Measurements from ENCODE around the gene SLC25A14. TPM values are rescaled to one million over a fixed set of nuclear protein-coding genes. Genes with fewer than 3 reads are reported as not detected.

SLC25A14 gene
- total RNA-seq, 4 donors from 2014 or later = 2.9 to 7.0 (median 5.1) TPM

- intact Hi-C loops (cut with DNase I; ENCODE audit: low total_unique reads) (no loop called here), in situ Hi-C loops (cut with MboI; ENCODE audit: low sequenced_read_pairs in 4 of 4) (no loop called here)
- ATAC-seq (peak in 1 of 2 donors; percentile 31), DNase-seq (no peak)
- Histone ChIP-seq H3K27ac (peak overlapping the region; percentile 74 to 91 (median 83)), H3K36me3 (no peaks in the 10 kb centered on the region), H3K9me3 (no peaks in the 10 kb centered on the region), H3K4me3 (peak overlapping the region; percentile 66 to 90 (median 72)), H3K4me1 (peaks cover 3 to 5% of the 10 kb centered on the region in 2 donors), H3K27me3 (no peaks in the 10 kb centered on the region)
- TF ChIP-seq POLR2A (IDR thresholded peaks at IDR 0.05) (no peak), CTCF (IDR thresholded peaks at IDR 0.05 in 4 of 5, conservative IDR thresholded peaks at IDR 0.05 in 1 of 5) (no peak)
Observed at GRCh38 chrX:130402208-130402684, 62.5 kb downstream of the SLC25A14 start.

GRCh38 chrX:130413415-130413814 lies 73.7 kb downstream of the SLC25A14 start:
- Histone ChIP-seq H3K9me3 (no peaks in the 10 kb centered on the region), H3K4me3 (no peak overlapping the region), H3K27me3 (no peaks in the 10 kb centered on the region), H3K36me3 (peaks cover 0 to 5% of the 10 kb centered on the region in 2 donors), H3K27ac (no peak overlapping the region), H3K4me1 (no peaks in the 10 kb centered on the region)
- no peak for TF ChIP-seq POLR2A (IDR thresholded peaks at IDR 0.05)
- TF ChIP-seq CTCF (IDR thresholded peaks at IDR 0.05 in 4 of 5, conservative IDR thresholded peaks at IDR 0.05 in 1 of 5) = no peak
- peak in 1 of 2 donors; percentile 10 for DNase-seq
- intact Hi-C loops (cut with DNase I; ENCODE audit: low total_unique reads) = no loop called here
- no peak for ATAC-seq
- in situ Hi-C loops (cut with MboI; ENCODE audit: low sequenced_read_pairs in 4 of 4) = no loop called here

- Histone ChIP-seq H3K4me1 (no peaks in the 10 kb centered on the region), H3K36me3 (peaks cover 0 to 5% of the 10 kb centered on the region in 2 donors), H3K4me3 (no peak overlapping the region), H3K27ac (no peak overlapping the region), H3K9me3 (no peaks in the 10 kb centered on the region), H3K27me3 (no peaks in the 10 kb centered on the region)
- no peak for DNase-seq
- intact Hi-C loops (cut with DNase I; ENCODE audit: low total_unique reads) = no loop called here
- no peak for ATAC-seq
- TF ChIP-seq POLR2A (IDR thresholded peaks at IDR 0.05) = no peak
- no peak for TF ChIP-seq CTCF (IDR thresholded peaks at IDR 0.05 in 4 of 5, conservative IDR thresholded peaks at IDR 0.05 in 1 of 5)
- in situ Hi-C loops (cut with MboI; ENCODE audit: low sequenced_read_pairs in 4 of 4) = no loop called here
Observed at GRCh38 chrX:130414800-130415199, 75.1 kb downstream of the SLC25A14 start.

GRCh38 chrX:130415201-130415600 lies 75.5 kb downstream of the SLC25A14 start:
- Histone ChIP-seq H3K9me3 (no peaks in the 10 kb centered on the region), H3K4me3 (no peak overlapping the region), H3K4me1 (no peaks in the 10 kb centered on the region), H3K27me3 (no peaks in the 10 kb centered on the region), H3K27ac (no peak overlapping the region), H3K36me3 (peaks cover 0 to 5% of the 10 kb centered on the region in 2 donors)
- TF ChIP-seq CTCF (IDR thresholded peaks at IDR 0.05 in 4 of 5, conservative IDR thresholded peaks at IDR 0.05 in 1 of 5) (no peak), POLR2A (IDR thresholded peaks at IDR 0.05) (no peak)
- ATAC-seq (no peak), DNase-seq (no peak)
- in situ Hi-C loops (cut with MboI; ENCODE audit: low sequenced_read_pairs in 4 of 4) (no loop called here), intact Hi-C loops (cut with DNase I; ENCODE audit: low total_unique reads) (no loop called here)

- ATAC-seq = no peak
- in situ Hi-C loops (cut with MboI; ENCODE audit: low sequenced_read_pairs in 4 of 4) = no loop called here
Observed at GRCh38 chrX:130416785-130417184, 77.1 kb downstream of the SLC25A14 start.

More at GRCh38 chrX:130416785-130417184, 77.1 kb downstream of the SLC25A14 start:
- Histone ChIP-seq H3K9me3 (no peaks in the 10 kb centered on the region), H3K4me3 (no peak overlapping the region), H3K36me3 (no peaks in the 10 kb centered on the region), H3K27me3 (no peaks in the 10 kb centered on the region), H3K4me1 (no peaks in the 10 kb centered on the region), H3K27ac (no peak overlapping the region)
- TF ChIP-seq POLR2A (IDR thresholded peaks at IDR 0.05) = no peak
- TF ChIP-seq CTCF (IDR thresholded peaks at IDR 0.05 in 4 of 5, conservative IDR thresholded peaks at IDR 0.05 in 1 of 5) = no peak
- intact Hi-C loops (cut with DNase I; ENCODE audit: low total_unique reads) = no loop called here
- no peak for DNase-seq
